GM19397 (cell line): Measurements from ENCODE around the gene TTLL11.

Experiments used
- ATAC-seq: cut with Tn5 transposase; IDR thresholded peaks from one replicate; pipeline ENCODE4 v1.9.1; 2021; ENCODE audit warnings: mild to moderate bottlenecking, moderate library complexity; ENCODE audit not compliant: unreplicated experiment

The TTLL11 gene

GRCh38 chr9:121886759-121887485, 206.2 kb downstream of the TTLL11 start:
- ATAC-seq = no peak

- ATAC-seq = no peak
Observed at GRCh38 chr9:121885345-121885901, 207.7 kb downstream of the TTLL11 start.

- ATAC-seq = no peak
Observed at GRCh38 chr9:121884057-121884541, 209.0 kb downstream of the TTLL11 start.

- no peak for ATAC-seq
Observed at GRCh38 chr9:121883281-121884056, 209.6 kb downstream of the TTLL11 start.

GRCh38 chr9:121881920-121882500, 211.1 kb downstream of the TTLL11 start:
- ATAC-seq = no peak

GRCh38 chr9:121880343-121880898, 212.7 kb downstream of the TTLL11 start:
- ATAC-seq = no peak

GRCh38 chr9:121878271-121878822, 214.8 kb downstream of the TTLL11 start:
- no peak for ATAC-seq

- no peak for ATAC-seq
Observed at GRCh38 chr9:121876658-121877271, 216.3 kb downstream of the TTLL11 start.

GRCh38 chr9:121876255-121876654, 216.9 kb downstream of the TTLL11 start:
- ATAC-seq = no peak

- no peak for ATAC-seq
Observed at GRCh38 chr9:121874524-121874923, 218.6 kb downstream of the TTLL11 start.

GRCh38 chr9:121871431-121872025, 221.6 kb downstream of the TTLL11 start:
- ATAC-seq = no peak

- ATAC-seq = no peak
Observed at GRCh38 chr9:121870271-121870670, 222.8 kb downstream of the TTLL11 start.

- no peak for ATAC-seq
Observed at GRCh38 chr9:121868626-121869025, 224.5 kb downstream of the TTLL11 start.

GRCh38 chr9:121866927-121867326, 226.2 kb downstream of the TTLL11 start:
- no peak for ATAC-seq

GRCh38 chr9:121865884-121866283, 227.2 kb downstream of the TTLL11 start:
- ATAC-seq = no peak

- no peak for ATAC-seq
Observed at GRCh38 chr9:121865060-121865459, 228.0 kb downstream of the TTLL11 start.

GRCh38 chr9:121863955-121864354, 229.2 kb downstream of the TTLL11 start:
- no peak for ATAC-seq

GRCh38 chr9:121862371-121863332, 230.5 kb downstream of the TTLL11 start:
- no peak for ATAC-seq
